K562 (cell line): Measurements from ENCODE around the gene GUCA1A. TPM values are rescaled to one million over a fixed set of nuclear protein-coding genes. Genes with fewer than 3 reads are reported as not detected.

Experiments used
- ARNT ChIP-seq, 2 experiments: fragments of 450-650 bp; IDR thresholded peaks; 2 replicates each; pipeline ENCODE4 v1.6.1; 2016; ENCODE audit warnings: mild to moderate bottlenecking in 1 of 2
- BMI1 ChIP-seq: fragments of 150-350 bp; IDR thresholded peaks from 2 replicates; pipeline ENCODE4 v1.6.1; 2014; ENCODE audit warnings: low read length
- CBX3 ChIP-seq, 2 experiments: IDR thresholded peaks; 1 replicate in 1 of 2; 2 replicates in 1 of 2; pipeline ENCODE4 v1.6.1; 2012; ENCODE audit warnings: inconsistent platforms in 2 of 2, low read length in 2 of 2, borderline replicate concordance in 1 of 2, control low read depth in 1 of 2
- CBX5 ChIP-seq: IDR thresholded peaks from 2 replicates; pipeline ENCODE4 v1.6.1; 2014; ENCODE audit warnings: low read depth, borderline replicate concordance
- CC2D1A ChIP-seq: fragments of 450-650 bp; IDR thresholded peaks from 2 replicates; pipeline ENCODE4 v1.6.1; 2017; ENCODE audit warnings: mild to moderate bottlenecking
- CEBPB ChIP-seq: fragments of 450-650 bp; IDR thresholded peaks from 2 replicates; pipeline ENCODE4 v1.6.1; 2016; ENCODE audit warnings: missing genetic modification characterization, missing compliant biosample characterization
- CREM ChIP-seq: IDR thresholded peaks from 2 replicates; pipeline ENCODE4 v1.6.1; 2014; ENCODE audit warnings: antibody characterized with exemption, low read depth
- HLTF ChIP-seq: fragments of 450-650 bp; IDR thresholded peaks from 2 replicates; pipeline ENCODE4 v1.6.1; 2016
- NCOA2 ChIP-seq, 2 experiments: fragments of 450-650 bp; IDR thresholded peaks; 2 replicates each; pipeline ENCODE4 v1.6.1; 2018; ENCODE audit warnings: mild to moderate bottlenecking in 2 of 2, moderate library complexity in 1 of 2; ENCODE audit not compliant: partially characterized antibody in 2 of 2
- NONO ChIP-seq, 2 experiments: fragments of 200-400 bp in 1 of 2; fragments of 450-650 bp in 1 of 2; formaldehyde crosslinking in 1 of 2; IDR thresholded peaks; 2 replicates each; pipeline ENCODE4 v1.6.1; 2017; ENCODE audit warnings: low read depth in 2 of 2, mild to moderate bottlenecking in 2 of 2, moderate library complexity in 2 of 2, low read length in 1 of 2
- NR2C1 ChIP-seq, 2 experiments: fragments of 450-650 bp; IDR thresholded peaks; 2 replicates each; pipeline ENCODE4 v1.6.1; 2017; ENCODE audit warnings: mild to moderate bottlenecking in 2 of 2, antibody characterized with exemption in 1 of 2, inconsistent platforms in 1 of 2, missing compliant biosample characterization in 1 of 2, missing genetic modification characterization in 1 of 2
- RAD51 ChIP-seq: fragments of 450-650 bp; IDR thresholded peaks from 2 replicates; pipeline ENCODE4 v1.7.1; 2016; ENCODE audit warnings: low read depth, mild to moderate bottlenecking, borderline replicate concordance
- SMARCA4 ChIP-seq: fragments of 450-650 bp; IDR thresholded peaks from 2 replicates; pipeline ENCODE4 v1.6.1; 2016
- TAF7 ChIP-seq: fragments of 450-650 bp; IDR thresholded peaks from 2 replicates; pipeline ENCODE4 v1.6.1; 2016; ENCODE audit warnings: missing genetic modification characterization, missing compliant biosample characterization
- XRCC4 ChIP-seq: IDR thresholded peaks from one replicate; pipeline ENCODE4 v1.6.1; 2011; ENCODE audit not compliant: insufficient read depth, insufficient read length; ENCODE audit errors: extremely low read depth
- ZFPM2 ChIP-seq: fragments of 250-450 bp; sonication (Bioruptor Pico); IDR thresholded peaks from 2 replicates; pipeline ENCODE4 v1.5.1; 2022; ENCODE audit warnings: mild to moderate bottlenecking
- ZNF121 ChIP-seq: sonication (generic); formaldehyde crosslinking; conservative IDR thresholded peaks from 2 replicates; pipeline ENCODE4 v1.8.0; 2022; ENCODE audit warnings: missing genetic modification reagents
- ZNF584 ChIP-seq: fragments of 200-800 bp; sonication (Bioruptor generic); IDR thresholded peaks from 2 replicates; pipeline ENCODE4 v1.6.1; 2016; ENCODE audit warnings: low read depth, mild to moderate bottlenecking, missing genetic modification characterization, missing compliant biosample characterization
- polyA plus RNA-seq, 8 experiments: library from polyadenylated mRNA; depleted of rRNA in 4 of 8; stranded (reverse) in 5 of 8; unstranded in 3 of 8; fragments of >200 nt; fragmentation: Nextera tagmentation in 2 of 8; fragmentation: Illumina TruSeq in 1 of 8; extraction: Ambion mirVana in 2 of 8; extraction: Trizol in 1 of 8; gene quantifications; 2 replicates each; pipeline versions ENCODE4 v1.2.1 to v1.2.3, GENCODE V29; 2011 to 2014; ENCODE audit warnings: inconsistent platforms in 1 of 8, missing spikeins in 1 of 8
- total RNA-seq, 7 experiments: library from RNA; depleted of rRNA in 6 of 7; stranded (reverse); fragments of >200 nt in 6 of 7; fragmentation: Illumina TruSeq in 2 of 7; extraction: Trizol in 2 of 7; gene quantifications; 2 replicates each; pipeline versions ENCODE4 v1.2.1 to v1.2.3, GENCODE V29; 2011 to 2021; ENCODE audit warnings: low replicate concordance in 1 of 7
- TF ChIP-seq, protein P1 (sequence below): fragments of 250-450 bp; sonication (Bioruptor Pico); IDR thresholded peaks from 2 replicates; pipeline ENCODE4 v1.8.0; 2021; ENCODE audit warnings: mild to moderate bottlenecking, moderate library complexity
- TF ChIP-seq, protein P2 (sequence below): conservative IDR thresholded peaks from 2 replicates; pipeline ENCODE4 v1.6.1; 2011; ENCODE audit warnings: low read depth, mild to moderate bottlenecking, low read length; ENCODE audit not compliant: control insufficient read depth
- TF ChIP-seq, protein P3 (sequence below): fragments of 450-650 bp; IDR thresholded peaks from 2 replicates; pipeline ENCODE4 v1.7.1; 2018; ENCODE audit warnings: mild to moderate bottlenecking, low read depth; ENCODE audit not compliant: partially characterized antibody
- TF ChIP-seq, protein P4 (sequence below): sonication (generic); formaldehyde crosslinking; IDR thresholded peaks from 2 replicates; pipeline ENCODE4 v1.8.0; 2022; ENCODE audit warnings: mild to moderate bottlenecking, missing genetic modification reagents

GUCA1A gene
- total and polyA plus RNA-seq, 9 of the 15 experiments (the other 6 are each of a cell fraction or from before 2014, with no cell fraction given) = not detected

DNA sequence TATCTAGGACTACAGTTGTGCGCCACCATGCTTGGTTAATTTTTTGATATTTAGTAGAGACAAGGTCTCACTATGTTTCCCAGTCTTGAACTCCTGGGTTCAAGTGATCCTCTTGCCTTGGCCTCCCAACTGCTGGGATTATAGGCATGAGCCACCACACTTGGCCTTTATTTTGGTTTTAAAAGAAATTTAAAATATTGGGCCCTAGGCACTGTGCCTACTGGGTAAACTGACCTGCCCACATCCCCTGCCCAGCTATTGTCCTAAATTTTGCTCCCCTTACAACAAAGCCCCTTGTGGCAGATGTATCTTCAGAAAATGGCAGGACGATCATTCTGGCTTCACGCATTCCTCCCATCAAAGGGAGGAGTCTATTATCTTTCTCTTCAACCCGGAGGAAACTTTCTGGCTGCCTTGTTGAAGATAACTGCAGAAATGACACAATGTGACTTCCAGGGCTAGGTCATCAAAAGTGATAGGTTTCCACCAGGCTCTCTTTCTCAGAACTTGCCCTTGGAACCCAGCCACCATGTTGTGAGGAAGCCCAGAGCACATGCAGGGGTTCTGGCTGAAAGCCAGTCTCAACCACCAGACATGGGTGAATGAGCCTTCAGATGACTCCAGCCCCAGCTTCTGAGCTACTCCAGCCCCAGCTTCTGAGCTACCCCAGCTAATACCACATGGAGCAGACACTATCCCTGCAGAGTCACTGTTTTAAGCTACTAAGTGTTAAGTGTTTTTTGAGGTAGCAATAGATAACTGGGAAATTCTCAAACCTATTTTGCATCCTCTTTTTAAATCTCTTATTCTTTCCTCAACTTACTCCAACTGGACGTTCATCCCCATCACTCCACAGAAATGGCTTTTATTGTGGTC lies 26.2 kb downstream of the GUCA1A start (continued):
- peak in 1 of 2 experiments; percentile 85; a peak in 2 of 4 replicates for TF ChIP-seq NONO (IDR thresholded peaks at IDR 0.05; ENCODE audit: low read depth in 2 of 2, low read length in 1 of 2)
- peak in 1 of 2 experiments; percentile 82 for TF ChIP-seq NCOA2 (IDR thresholded peaks at IDR 0.05; ENCODE audit: partially characterized antibody in 2 of 2)
- TF ChIP-seq RAD51 = peak; percentile 71
- no peak for TF ChIP-seq XRCC4
- TF ChIP-seq, protein P1, sequence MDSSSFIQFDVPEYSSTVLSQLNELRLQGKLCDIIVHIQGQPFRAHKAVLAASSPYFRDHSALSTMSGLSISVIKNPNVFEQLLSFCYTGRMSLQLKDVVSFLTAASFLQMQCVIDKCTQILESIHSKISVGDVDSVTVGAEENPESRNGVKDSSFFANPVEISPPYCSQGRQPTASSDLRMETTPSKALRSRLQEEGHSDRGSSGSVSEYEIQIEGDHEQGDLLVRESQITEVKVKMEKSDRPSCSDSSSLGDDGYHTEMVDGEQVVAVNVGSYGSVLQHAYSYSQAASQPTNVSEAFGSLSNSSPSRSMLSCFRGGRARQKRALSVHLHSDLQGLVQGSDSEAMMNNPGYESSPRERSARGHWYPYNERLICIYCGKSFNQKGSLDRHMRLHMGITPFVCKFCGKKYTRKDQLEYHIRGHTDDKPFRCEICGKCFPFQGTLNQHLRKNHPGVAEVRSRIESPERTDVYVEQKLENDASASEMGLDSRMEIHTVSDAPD (CRISPR knock-in tag) = no peak
- TF ChIP-seq TAF7 = no peak
- TF ChIP-seq, protein P2, sequence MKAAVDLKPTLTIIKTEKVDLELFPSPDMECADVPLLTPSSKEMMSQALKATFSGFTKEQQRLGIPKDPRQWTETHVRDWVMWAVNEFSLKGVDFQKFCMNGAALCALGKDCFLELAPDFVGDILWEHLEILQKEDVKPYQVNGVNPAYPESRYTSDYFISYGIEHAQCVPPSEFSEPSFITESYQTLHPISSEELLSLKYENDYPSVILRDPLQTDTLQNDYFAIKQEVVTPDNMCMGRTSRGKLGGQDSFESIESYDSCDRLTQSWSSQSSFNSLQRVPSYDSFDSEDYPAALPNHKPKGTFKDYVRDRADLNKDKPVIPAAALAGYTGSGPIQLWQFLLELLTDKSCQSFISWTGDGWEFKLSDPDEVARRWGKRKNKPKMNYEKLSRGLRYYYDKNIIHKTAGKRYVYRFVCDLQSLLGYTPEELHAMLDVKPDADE = peak; percentile 77; the same call in 1 of the 2 replicates
- TF ChIP-seq, protein P3, sequence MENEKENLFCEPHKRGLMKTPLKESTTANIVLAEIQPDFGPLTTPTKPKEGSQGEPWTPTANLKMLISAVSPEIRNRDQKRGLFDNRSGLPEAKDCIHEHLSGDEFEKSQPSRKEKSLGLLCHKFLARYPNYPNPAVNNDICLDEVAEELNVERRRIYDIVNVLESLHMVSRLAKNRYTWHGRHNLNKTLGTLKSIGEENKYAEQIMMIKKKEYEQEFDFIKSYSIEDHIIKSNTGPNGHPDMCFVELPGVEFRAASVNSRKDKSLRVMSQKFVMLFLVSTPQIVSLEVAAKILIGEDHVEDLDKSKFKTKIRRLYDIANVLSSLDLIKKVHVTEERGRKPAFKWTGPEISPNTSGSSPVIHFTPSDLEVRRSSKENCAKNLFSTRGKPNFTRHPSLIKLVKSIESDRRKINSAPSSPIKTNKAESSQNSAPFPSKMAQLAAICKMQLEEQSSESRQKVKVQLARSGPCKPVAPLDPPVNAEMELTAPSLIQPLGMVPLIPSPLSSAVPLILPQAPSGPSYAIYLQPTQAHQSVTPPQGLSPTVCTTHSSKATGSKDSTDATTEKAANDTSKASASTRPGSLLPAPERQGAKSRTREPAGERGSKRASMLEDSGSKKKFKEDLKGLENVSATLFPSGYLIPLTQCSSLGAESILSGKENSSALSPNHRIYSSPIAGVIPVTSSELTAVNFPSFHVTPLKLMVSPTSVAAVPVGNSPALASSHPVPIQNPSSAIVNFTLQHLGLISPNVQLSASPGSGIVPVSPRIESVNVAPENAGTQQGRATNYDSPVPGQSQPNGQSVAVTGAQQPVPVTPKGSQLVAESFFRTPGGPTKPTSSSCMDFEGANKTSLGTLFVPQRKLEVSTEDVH = peak; percentile 61
- TF ChIP-seq CBX5 = peak; percentile 92
- TF ChIP-seq ZNF584 (CRISPR knock-in tag) = peak; percentile 75; the same call in 1 of the 2 replicates
- peak; percentile 96 to 97 for TF ChIP-seq ARNT (IDR thresholded peaks at IDR 0.05)
- no peak for TF ChIP-seq ZFPM2 (CRISPR knock-in tag)
- peak; percentile 98 for TF ChIP-seq SMARCA4
- TF ChIP-seq HLTF = peak; percentile 89; the same call in 1 of the 2 replicates
- TF ChIP-seq NR2C1 (IDR thresholded peaks at IDR 0.05) = peak; percentile 74
- TF ChIP-seq NR2C1 (tag; IDR thresholded peaks at IDR 0.05) = peak; percentile 82
- TF ChIP-seq CBX3 (IDR thresholded peaks at IDR 0.05; ENCODE audit: borderline replicate concordance in 1 of 2, low read length in 2 of 2) = peak in 1 of 2 experiments; percentile 99; a peak in 2 of 3 replicates
- TF ChIP-seq ZNF121 = no peak
- TF ChIP-seq BMI1 = no peak
- peak; percentile 98; the same call in 1 of the 2 replicates for TF ChIP-seq CC2D1A
- TF ChIP-seq, protein P4, sequence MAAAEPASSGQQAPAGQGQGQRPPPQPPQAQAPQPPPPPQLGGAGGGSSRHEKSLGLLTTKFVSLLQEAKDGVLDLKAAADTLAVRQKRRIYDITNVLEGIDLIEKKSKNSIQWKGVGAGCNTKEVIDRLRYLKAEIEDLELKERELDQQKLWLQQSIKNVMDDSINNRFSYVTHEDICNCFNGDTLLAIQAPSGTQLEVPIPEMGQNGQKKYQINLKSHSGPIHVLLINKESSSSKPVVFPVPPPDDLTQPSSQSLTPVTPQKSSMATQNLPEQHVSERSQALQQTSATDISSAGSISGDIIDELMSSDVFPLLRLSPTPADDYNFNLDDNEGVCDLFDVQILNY (CRISPR knock-in tag) = no peak
- peak; percentile 90 for TF ChIP-seq CEBPB (tag)
- peak; percentile 74 for TF ChIP-seq CREM
